HG03108 (cell line): ENCODE data around the gene BAZ2B.
"Not testable (repeated sequence)": the region's sequence is repeated elsewhere in the genome, so short reads cannot be mapped to it uniquely, and the experiment has no call there.

Experiments used
- ATAC-seq: cut with Tn5 transposase; IDR thresholded peaks from one replicate; pipeline ENCODE4 v1.9.1; 2021; ENCODE audit warnings: moderate library complexity; ENCODE audit not compliant: unreplicated experiment

BAZ2B gene

DNA sequence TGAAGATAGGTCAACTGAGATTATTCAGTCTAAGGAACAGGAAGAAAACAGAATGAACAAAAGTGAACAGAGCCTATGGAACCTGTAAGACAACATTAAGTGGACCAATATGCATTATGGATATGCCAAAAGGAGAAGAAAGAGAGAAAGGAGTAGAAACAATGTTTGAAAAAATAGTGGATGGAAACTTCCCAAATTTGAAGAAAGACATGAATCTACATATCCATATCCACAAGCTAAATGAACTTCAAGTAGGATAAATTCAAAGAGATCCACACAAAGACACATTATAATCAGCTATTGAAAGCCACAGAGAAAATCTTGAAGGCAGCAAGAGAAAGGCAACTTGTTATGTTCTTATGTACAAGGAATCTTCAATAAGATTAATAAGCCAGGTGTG, 74.2 kb downstream of the BAZ2B start:
- no peak for ATAC-seq

DNA sequence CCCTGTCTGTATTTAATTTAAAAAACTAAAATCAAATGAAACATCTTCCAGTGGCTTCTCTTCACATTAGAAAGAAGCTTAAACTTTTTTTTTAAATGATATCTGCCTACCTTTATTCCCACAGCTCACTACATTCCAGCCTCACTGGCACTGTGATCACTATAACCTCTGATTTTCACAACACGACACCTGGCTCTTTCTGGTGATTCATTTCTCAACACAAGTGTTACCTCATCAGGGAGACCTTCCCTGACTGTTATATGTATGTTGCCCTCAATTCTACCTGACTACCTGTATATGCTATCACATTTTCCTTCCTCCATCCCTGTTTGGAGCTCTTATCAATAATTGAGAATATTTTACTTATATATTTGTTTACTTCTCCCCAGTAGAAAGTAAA, 76.6 kb downstream of the BAZ2B start:
- no peak for ATAC-seq

GRCh38 chr2:159538801-159539200, 77.5 kb downstream of the BAZ2B start:
- no peak for ATAC-seq

GRCh38 chr2:159535261-159535660, 81.1 kb downstream of the BAZ2B start:
- not testable (repeated sequence) for ATAC-seq

DNA sequence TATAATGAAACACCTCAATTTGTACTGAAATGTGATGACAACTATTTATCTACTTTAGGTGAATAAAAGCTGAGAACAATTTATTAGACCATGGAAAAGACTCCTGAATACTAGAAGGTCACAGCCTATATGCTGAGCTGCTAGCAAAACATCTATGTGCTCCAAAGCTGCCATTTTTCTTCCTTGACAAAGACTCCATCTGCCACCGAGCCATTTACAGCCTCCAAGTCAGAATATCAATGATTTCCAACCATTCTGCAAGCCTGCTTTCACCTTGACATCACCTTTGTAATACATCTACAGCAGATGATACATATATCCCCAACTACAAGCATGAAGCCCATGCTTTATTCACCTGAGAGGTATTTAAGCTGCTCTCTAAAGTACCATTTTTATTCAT, 84.9 kb downstream of the BAZ2B start:
- ATAC-seq = no peak

- no peak for ATAC-seq
Observed at GRCh38 chr2:159526433-159526832, 89.9 kb downstream of the BAZ2B start.

GRCh38 chr2:159525012-159525411, 91.3 kb downstream of the BAZ2B start:
- no peak for ATAC-seq

GRCh38 chr2:159521272-159521671, 95.1 kb downstream of the BAZ2B start:
- ATAC-seq = no peak

GRCh38 chr2:159518321-159519005, 97.9 kb downstream of the BAZ2B start:
- no peak for ATAC-seq

DNA sequence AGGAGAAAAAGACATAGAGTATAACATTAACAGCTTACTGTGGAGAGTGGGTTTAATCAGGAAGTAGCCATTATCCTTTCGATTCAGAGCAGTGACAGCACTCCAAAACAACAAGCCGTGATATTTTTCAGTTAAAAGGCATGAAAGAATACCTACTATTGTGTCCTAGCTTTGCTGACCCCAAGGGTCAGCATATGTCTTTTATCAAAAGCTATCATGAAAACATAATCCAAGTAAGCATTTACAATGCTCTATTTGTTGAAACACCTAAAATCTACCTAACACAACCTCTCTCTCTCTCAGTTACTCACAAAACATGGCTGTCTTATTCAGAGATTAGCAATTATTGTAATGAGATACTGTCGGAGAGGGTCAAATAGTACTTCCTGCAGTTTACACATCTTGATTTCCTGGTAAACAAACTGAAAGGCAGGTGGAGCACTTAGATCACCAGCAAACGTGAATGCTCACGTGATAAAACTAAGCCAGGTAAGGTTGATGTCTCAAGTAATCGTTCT, 100.0 kb downstream of the BAZ2B start:
- peak; percentile 79 for ATAC-seq

DNA sequence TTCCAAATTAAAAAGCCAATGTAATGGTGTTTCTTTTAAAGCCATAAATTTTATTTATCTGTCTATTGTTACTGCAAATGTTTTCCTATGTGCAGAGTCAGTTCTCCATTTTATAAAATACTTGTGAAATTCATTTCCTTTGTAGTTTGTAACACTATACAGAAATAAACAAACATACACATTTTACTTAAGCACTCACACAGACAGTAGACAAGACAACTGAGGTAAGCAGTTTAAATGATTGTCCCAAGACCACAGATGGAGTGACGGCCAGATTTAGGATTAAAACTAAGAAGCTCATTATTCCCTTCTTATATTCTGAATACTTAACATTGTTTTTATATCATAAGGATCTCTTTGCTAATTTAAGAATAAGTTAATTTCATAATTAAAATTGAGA, 100.9 kb downstream of the BAZ2B start:
- no peak for ATAC-seq

- ATAC-seq = no peak
Observed at GRCh38 chr2:159513745-159514144, 102.6 kb downstream of the BAZ2B start.

DNA sequence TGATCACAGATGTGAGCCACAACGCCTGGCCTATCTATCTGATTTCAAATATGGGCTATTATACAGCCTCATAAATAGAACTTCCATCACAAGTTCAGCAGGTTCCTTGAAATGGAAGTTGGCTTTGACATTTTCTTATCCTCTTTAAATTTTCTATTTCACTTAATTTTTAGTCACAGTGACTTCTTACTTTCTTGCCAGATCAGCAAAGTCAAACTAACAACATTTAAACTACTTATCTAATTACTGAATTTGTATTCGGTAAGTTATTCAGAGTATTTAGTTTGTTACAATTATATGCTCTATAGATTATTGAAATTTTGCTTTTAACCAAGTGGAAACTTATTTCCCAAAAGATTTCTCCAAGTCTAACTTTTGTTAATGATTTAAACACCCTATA, 108.2 kb downstream of the BAZ2B start:
- no peak for ATAC-seq

GRCh38 chr2:159506764-159507440, 109.4 kb downstream of the BAZ2B start:
- ATAC-seq = no peak

- ATAC-seq = no peak
Observed at GRCh38 chr2:159506202-159506601, 110.1 kb downstream of the BAZ2B start.

DNA sequence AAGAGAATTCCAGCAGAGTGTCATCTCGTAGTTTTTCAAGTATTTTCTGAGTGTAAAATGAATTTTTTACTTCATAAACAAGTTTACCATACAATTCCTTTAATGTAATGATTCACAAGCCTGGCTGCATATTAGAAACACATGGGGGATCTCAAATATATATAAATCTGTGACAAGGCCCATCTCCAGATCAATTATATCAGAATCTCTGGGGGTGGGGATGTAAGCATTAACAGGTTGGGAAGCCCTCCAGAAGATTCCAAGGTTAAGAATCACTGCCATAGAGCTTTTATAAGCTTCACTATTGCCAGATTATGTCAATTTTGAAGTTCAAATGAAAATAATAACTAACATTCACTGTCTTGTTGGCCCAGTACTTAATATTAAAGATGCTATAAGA, 111.2 kb downstream of the BAZ2B start:
- no peak for ATAC-seq

DNA sequence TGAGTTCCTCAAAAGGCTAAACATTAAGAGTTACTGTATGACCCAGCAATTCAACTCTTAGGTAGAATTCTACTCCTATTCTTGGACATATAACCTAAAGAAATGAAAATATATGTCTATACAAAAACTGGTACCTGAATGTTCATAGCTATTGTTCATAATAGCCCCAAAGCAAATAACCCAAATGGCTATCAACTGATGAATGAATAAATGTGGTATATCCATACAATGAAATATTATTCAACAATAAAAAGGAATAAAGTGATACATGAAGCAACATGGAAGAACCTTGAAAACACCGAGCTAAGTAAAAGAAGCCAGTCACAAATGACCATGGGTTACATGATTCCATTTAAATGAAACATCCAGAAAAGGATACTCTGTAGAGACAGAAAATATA, 114.6 kb downstream of the BAZ2B start:
- ATAC-seq = no peak

- no peak for ATAC-seq
Observed at GRCh38 chr2:159497847-159498246, 118.5 kb downstream of the BAZ2B start.

DNA sequence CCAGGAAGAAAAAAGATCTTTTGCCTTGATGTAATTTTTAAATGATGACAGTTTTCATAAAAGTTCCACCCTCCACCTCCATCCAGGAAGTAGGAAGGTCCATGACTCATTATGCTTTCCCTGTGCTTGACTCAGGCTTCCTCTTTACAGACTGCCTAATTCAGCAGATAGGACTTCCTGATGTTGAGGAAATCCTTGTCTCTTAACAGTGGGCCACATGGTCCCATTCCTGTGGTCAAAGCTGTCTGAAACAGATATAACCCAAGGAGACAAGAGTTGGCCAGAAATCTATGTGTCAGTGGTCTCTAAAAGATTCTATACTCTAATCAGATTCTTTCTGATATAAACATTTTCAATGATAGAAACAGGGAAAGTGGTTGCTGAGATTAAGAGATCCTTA, 119.1 kb downstream of the BAZ2B start:
- no peak for ATAC-seq

DNA sequence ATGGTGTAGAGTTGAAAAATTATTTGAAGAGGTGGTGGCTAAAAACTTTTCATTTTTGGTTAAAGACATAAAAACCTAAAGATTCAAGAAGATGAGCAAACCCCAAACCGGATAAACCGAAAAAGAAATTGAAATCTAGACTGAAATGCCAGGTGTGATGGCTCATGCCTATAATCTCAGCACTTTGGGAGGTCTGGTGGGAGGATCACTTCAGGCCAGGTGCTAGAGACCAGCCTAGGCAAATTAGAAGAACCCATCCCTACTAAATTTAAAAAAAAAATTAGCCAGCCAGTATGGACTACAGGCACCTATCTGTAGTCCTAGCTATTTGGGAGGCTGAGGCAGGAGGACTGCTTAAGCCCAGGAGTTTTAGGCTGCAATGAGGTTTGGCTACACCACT, 126.9 kb downstream of the BAZ2B start:
- ATAC-seq = no peak

- ATAC-seq = no peak
Observed at GRCh38 chr2:159484532-159484931, 131.8 kb downstream of the BAZ2B start.

GRCh38 chr2:159476329-159476728, 140.0 kb downstream of the BAZ2B start:
- ATAC-seq = no peak

- ATAC-seq = no peak
Observed at GRCh38 chr2:159475793-159476192, 140.6 kb downstream of the BAZ2B start.
